ENCODE data around the gene MAFG.

DNA sequence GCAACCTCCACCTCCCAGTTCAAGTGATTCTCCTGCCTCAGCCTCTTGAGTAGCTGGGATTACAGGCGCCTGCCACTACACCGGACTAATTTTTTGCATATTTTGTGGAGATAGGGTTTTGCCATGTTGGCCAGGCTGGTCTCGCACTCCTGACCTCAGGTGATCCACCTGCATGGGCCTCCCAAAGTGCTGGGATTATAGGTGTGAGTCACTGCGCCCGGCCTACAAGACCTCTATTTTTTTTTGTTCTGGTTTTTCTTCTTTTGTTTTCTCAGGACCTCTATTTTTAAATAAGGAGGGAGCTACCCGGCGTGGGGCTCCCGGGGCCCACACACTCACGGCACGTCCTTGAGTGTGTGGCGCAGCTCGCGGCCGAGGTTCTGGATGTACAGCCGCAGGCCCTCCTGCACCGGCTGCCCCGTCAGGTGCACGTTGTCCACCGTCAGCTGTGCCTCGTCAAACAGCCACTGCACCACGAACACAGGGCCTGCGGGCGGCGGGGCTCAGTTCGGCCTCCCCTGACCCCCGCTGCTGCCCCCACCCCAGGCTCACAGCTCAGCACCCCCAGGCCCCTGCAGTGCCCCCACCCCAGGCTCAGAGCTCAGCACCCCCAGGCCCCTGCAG, 27.6 kb upstream of the MAFG start:
- TF ChIP-seq, protein P1, sequence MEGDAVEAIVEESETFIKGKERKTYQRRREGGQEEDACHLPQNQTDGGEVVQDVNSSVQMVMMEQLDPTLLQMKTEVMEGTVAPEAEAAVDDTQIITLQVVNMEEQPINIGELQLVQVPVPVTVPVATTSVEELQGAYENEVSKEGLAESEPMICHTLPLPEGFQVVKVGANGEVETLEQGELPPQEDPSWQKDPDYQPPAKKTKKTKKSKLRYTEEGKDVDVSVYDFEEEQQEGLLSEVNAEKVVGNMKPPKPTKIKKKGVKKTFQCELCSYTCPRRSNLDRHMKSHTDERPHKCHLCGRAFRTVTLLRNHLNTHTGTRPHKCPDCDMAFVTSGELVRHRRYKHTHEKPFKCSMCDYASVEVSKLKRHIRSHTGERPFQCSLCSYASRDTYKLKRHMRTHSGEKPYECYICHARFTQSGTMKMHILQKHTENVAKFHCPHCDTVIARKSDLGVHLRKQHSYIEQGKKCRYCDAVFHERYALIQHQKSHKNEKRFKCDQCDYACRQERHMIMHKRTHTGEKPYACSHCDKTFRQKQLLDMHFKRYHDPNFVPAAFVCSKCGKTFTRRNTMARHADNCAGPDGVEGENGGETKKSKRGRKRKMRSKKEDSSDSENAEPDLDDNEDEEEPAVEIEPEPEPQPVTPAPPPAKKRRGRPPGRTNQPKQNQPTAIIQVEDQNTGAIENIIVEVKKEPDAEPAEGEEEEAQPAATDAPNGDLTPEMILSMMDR (IDR thresholded peaks at IDR 0.05), result no peak
- TF ChIP-seq POLR2A (IDR thresholded peaks at IDR 0.05), result no peak
- TF ChIP-seq POLR2AphosphoS5 (IDR thresholded peaks at IDR 0.05), result no peak

All from suprapubic skin (tissue), 4 donors.